CD4-positive, alpha-beta T cell treated with Interleukin-21 for 1 hour (primary cell): Measurements from ENCODE around the gene BACE2.

ENCODE experiments used
- DNase-seq: peaks from one replicate; pipeline ENCODE4 v3.0.0-alpha.2; 2020

BACE2 gene

GRCh38 chr21:41326414-41327080 lies 158.6 kb downstream of the BACE2 start:
- no peak for DNase-seq

DNA sequence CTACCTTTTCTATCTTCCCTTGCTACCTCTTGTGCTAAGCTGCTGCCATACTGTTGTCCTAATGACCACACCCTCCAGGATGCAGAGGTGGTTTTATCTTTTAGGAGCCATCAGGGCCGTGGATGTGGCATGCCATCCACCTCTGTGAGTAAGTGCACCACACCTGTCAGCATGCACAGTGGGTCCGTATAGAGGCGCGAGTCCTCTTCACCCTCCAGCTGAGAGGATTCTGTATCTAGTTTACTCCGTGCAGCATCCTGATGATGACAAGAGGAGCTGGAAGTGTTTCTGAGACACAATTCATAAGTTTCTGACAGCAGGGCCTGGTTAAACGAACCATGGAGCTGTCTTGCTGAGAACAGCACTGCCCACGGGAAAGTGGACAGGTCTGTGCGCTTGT lies 159.8 kb downstream of the BACE2 start:
- no peak for DNase-seq

- DNase-seq = no peak
Observed at GRCh38 chr21:41328660-41329607, 161.0 kb downstream of the BACE2 start.
